Breast epithelium (tissue), 4 donors: ENCODE results near the gene CSAD. TPM values are rescaled to one million over a fixed set of nuclear protein-coding genes. Genes with fewer than 3 reads are reported as not detected.

ENCODE experiments used
- DNase-seq, 2 donors: peaks; one replicate each; pipeline ENCODE4 v3.0.0-alpha.2; 2019; ENCODE audit warnings: low spot score in 2 of 2
- H3K27ac ChIP-seq, 2 donors: fragments of 200-600 bp; sonication (generic) in 1 of 2; one replicate each; pipeline ENCODE4 v1.5.1; 2016 to 2019; ENCODE audit warnings: mild to moderate bottlenecking in 1 of 2
- H3K27me3 ChIP-seq, 2 donors: fragments of 200-600 bp; sonication (generic) in 1 of 2; one replicate each; pipeline versions ENCODE4 v1.5.1 to v1.6.0; 2017 to 2019; ENCODE audit warnings: control low read depth in 1 of 2, mild to moderate bottlenecking in 1 of 2
- H3K36me3 ChIP-seq: fragments of 200-600 bp; one replicate; pipeline ENCODE4 v1.5.1; 2019
- H3K4me1 ChIP-seq, 2 donors: fragments of 200-600 bp; sonication (generic); one replicate each; pipeline ENCODE4 v1.5.1; 2016 to 2019; ENCODE audit warnings: control low read depth in 1 of 2
- H3K4me3 ChIP-seq, 3 donors: fragments of 200-600 bp; sonication (generic); 1 replicate in 2 of 3; 2 replicates in 1 of 3; pipeline ENCODE4 v1.5.1; 2016 to 2019; ENCODE audit warnings: mild to moderate bottlenecking in 3 of 3, moderate library complexity in 2 of 3
- H3K9me3 ChIP-seq, 2 donors: fragments of 200-600 bp; sonication (generic) in 1 of 2; one replicate each; pipeline ENCODE4 v1.5.1; 2016 to 2019; ENCODE audit warnings: control low read depth in 1 of 2
- POLR2A ChIP-seq: fragments of 450-650 bp; IDR thresholded peaks from one replicate; pipeline ENCODE4 v1.6.1; 2016; ENCODE audit warnings: antibody characterized with exemption, mild to moderate bottlenecking, moderate library complexity
- POLR2AphosphoS5 ChIP-seq, 3 donors: sonication (generic); formaldehyde crosslinking; IDR thresholded peaks; one replicate each; pipeline ENCODE4 v1.6.1; 2017; ENCODE audit warnings: antibody characterized with exemption in 3 of 3
- intact Hi-C: fragments of 100-400 bp; cut with DNase I; formaldehyde crosslinking; loops from one replicate; pipeline ENCODE4 v1.15.1; 2023; ENCODE audit warnings: low total_unique reads
- total RNA-seq, 3 donors: library from RNA; depleted of rRNA; stranded (reverse); fragments of >200 nt; gene quantifications; one replicate each; pipeline ENCODE4 v1.1.0, GENCODE V29; 2016
- TF ChIP-seq, protein P1 (sequence below), 3 donors: fragments of 450-650 bp; IDR thresholded peaks; one replicate each; pipeline ENCODE4 v1.5.1; 2016 to 2017; ENCODE audit warnings: antibody characterized with exemption in 3 of 3, mild to moderate bottlenecking in 3 of 3, moderate library complexity in 3 of 3

The CSAD gene
- total RNA-seq, 3 donors from 2014 or later = 60.2 to 74.1 (median 68.8) TPM

DNA sequence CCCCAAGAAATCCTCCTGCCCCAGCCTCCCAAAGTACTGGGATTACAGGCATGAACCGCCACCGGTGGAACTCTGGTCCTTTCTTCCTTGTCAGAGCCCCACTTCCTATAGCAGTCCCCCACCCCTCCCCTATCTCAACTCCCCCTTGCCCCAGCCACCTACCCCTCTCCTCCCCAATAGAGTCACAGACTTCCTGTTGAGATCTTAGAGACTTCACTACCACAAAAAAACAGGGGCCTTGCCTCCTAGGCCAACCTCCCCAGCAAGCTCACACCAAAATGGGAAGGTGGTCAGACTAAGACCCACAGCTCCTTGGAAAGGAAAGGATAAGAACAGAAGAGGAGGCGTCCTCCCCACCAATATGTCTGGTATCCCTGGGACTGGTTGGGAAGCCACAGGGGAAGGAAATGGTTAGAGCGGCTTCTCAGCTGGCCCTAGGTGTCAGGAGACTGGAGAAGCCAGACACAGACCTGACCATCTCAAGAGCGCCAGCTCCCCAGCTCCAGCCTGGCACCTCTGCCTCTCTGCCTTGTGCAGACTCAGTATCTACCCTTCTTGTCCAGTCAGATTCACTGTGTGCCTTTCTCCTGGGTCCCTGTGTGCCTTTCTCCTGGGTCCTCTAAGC, 17.9 kb upstream of the CSAD start:
- intact Hi-C loops = no loop called here

GRCh38 chr12:53197011-53197640, 16.4 kb upstream of the CSAD start:
- TF ChIP-seq POLR2AphosphoS5 (IDR thresholded peaks at IDR 0.05) = no peak
- TF ChIP-seq, protein P1, sequence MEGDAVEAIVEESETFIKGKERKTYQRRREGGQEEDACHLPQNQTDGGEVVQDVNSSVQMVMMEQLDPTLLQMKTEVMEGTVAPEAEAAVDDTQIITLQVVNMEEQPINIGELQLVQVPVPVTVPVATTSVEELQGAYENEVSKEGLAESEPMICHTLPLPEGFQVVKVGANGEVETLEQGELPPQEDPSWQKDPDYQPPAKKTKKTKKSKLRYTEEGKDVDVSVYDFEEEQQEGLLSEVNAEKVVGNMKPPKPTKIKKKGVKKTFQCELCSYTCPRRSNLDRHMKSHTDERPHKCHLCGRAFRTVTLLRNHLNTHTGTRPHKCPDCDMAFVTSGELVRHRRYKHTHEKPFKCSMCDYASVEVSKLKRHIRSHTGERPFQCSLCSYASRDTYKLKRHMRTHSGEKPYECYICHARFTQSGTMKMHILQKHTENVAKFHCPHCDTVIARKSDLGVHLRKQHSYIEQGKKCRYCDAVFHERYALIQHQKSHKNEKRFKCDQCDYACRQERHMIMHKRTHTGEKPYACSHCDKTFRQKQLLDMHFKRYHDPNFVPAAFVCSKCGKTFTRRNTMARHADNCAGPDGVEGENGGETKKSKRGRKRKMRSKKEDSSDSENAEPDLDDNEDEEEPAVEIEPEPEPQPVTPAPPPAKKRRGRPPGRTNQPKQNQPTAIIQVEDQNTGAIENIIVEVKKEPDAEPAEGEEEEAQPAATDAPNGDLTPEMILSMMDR (IDR thresholded peaks at IDR 0.05) = no peak
- TF ChIP-seq POLR2A = no peak
- Histone ChIP-seq H3K27ac (no peak overlapping the region), H3K4me3 (peak overlapping the region; percentile 8 to 43 (median 19)), H3K36me3 (no peaks in the 10 kb centered on the region), H3K4me1 (no peaks in the 10 kb centered on the region), H3K9me3 (no peaks in the 10 kb centered on the region), H3K27me3 (no peaks in the 10 kb centered on the region)
- DNase-seq = peak in 1 of 2 donors; percentile 34
- intact Hi-C loops = no loop called here

More for the DNA sequence above, 17.9 kb upstream of the CSAD start:
- no peaks in the 10 kb centered on the region for H3K4me1 ChIP-seq
- H3K4me3 ChIP-seq = no peak overlapping the region
- DNase-seq = no peak
- no peaks in the 10 kb centered on the region for H3K27me3 ChIP-seq
- no peak overlapping the region for H3K27ac ChIP-seq
- TF ChIP-seq POLR2AphosphoS5 (IDR thresholded peaks at IDR 0.05) (no peak), POLR2A (no peak)
- TF ChIP-seq, protein P1 (IDR thresholded peaks at IDR 0.05) = no peak
- no peaks in the 10 kb centered on the region for H3K36me3 ChIP-seq
- H3K9me3 ChIP-seq = no peaks in the 10 kb centered on the region

DNA sequence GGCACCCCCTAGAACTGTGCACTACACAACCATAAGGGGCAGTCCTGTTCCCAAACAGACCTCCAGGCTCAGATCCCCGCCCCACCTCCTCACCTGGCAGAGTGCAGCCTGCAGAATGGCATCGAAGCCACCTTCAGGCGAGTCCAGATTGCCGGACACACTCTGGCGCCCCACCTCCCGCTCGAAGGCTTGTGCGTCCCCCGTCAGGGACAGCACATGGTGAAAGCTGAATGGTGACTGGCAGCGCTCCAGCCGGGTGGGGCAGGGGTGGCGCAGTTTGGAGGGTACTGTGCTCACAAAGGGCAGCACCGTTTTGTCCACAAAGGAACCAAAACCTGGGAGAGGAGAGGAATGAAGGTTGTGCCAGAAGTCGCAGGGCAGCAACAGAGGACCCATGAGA, 15.8 kb upstream of the CSAD start:
- DNase-seq = peak in 1 of 2 donors; percentile 50
- Histone ChIP-seq H3K4me3 (no peak overlapping the region), H3K4me1 (no peaks in the 10 kb centered on the region), H3K36me3 (no peaks in the 10 kb centered on the region), H3K27ac (no peak overlapping the region), H3K27me3 (no peaks in the 10 kb centered on the region), H3K9me3 (no peaks in the 10 kb centered on the region)
- intact Hi-C loops = no loop called here
- TF ChIP-seq, protein P1 (IDR thresholded peaks at IDR 0.05) = no peak
- TF ChIP-seq POLR2AphosphoS5 (IDR thresholded peaks at IDR 0.05) = no peak
- no peak for TF ChIP-seq POLR2A

DNA sequence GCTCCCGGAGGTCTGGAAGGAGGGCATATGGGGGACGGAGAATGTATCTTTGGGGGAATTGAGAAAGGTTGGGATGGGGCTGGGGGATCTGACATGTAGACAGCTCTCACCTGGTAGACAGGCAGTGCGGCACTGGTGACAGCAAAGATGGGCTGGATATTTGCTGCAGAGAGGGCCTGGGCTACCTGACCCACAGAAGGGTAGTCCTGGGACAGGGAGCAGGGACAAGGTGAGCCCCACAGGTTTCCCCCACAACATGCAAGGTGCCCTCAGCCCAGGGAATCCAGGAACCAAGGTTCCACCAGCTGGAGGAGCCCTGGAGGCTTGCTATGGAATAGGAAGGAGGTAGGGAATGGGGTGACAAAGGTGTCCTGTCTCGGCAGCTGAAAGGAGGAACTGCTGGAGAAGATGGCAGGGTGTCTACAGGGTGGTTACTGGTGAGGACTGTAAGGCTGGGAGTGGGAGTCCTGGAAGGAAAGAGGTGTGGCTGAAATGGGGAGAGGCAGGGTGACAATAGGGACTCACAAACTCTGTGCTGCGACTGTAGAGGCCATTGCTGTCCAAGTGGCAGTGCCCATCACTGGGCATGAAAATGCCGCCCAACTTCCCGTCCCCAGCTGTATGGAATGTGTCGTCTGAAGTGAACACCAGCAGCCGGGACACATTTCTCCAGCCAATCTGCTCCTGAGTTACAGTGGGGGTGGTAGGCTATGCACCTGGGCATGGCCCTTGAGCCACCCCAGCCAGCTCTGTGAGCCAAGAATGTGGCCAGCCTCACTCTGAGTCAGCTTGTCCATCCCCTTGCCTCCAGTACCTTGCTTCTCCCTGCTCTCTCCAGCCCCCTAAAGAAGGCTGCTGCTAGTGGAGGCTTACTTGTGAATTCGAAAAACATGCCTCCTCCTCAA, 15.0 kb upstream of the CSAD start:
- Histone ChIP-seq H3K4me3 (no peak overlapping the region), H3K27ac (no peak overlapping the region), H3K36me3 (no peaks in the 10 kb centered on the region), H3K4me1 (no peaks in the 10 kb centered on the region), H3K27me3 (no peaks in the 10 kb centered on the region), H3K9me3 (no peaks in the 10 kb centered on the region)
- peak in 1 of 2 donors; percentile 28 for DNase-seq
- TF ChIP-seq POLR2AphosphoS5 (IDR thresholded peaks at IDR 0.05) (no peak), POLR2A (no peak)
- TF ChIP-seq, protein P1 (IDR thresholded peaks at IDR 0.05) = no peak
- intact Hi-C loops = no loop called here
